Keratinocyte (primary cell): ENCODE measurements around the gene RHOT1. TPM values are rescaled to one million over a fixed set of nuclear protein-coding genes. Genes with fewer than 3 reads are reported as not detected.

Experiments used
- DNase-seq: peaks from one replicate; pipeline ENCODE4 v3.0.0-alpha.2; 2011; ENCODE audit warnings: low read depth, missing footprints, low spot score
- FAIRE-seq: peaks from 2 replicates; lab custom pipeline; 2011; peaks lifted over from hg19 to GRCh38; lab: Jason Lieb, UNC
- H2AFZ ChIP-seq: 2 replicates; pipeline ENCODE4 v1.6.0; 2012; ENCODE audit warnings: low read length, control low read depth, inconsistent platforms; ENCODE audit not compliant: control insufficient read depth
- H3K27ac ChIP-seq: 2 replicates; pipeline ENCODE4 v1.5.1; 2011; ENCODE audit warnings: low read length; ENCODE audit not compliant: control insufficient read depth, insufficient read depth
- H3K27me3 ChIP-seq: 3 replicates; pipeline ENCODE4 v1.6.0; 2011; ENCODE audit warnings: low read length; ENCODE audit not compliant: control insufficient read depth, insufficient read depth; ENCODE audit errors: extremely low read depth
- H3K36me3 ChIP-seq, 2 experiments: 2 replicates in 1 of 2; 3 replicates in 1 of 2; pipeline ENCODE4 v1.5.1; 2011; ENCODE audit warnings: low read length in 2 of 2, mild to moderate bottlenecking in 1 of 2; ENCODE audit not compliant: control insufficient read depth in 2 of 2, insufficient read depth in 2 of 2; ENCODE audit errors: extremely low read depth in 1 of 2
- H3K4me1 ChIP-seq: 3 replicates; pipeline ENCODE4 v1.5.1; 2011; ENCODE audit warnings: low read length; ENCODE audit not compliant: control insufficient read depth, insufficient read depth; ENCODE audit errors: extremely low read depth
- H3K4me2 ChIP-seq: 3 replicates; pipeline ENCODE4 v1.6.0; 2011; ENCODE audit warnings: low read depth, low read length; ENCODE audit not compliant: control insufficient read depth, insufficient read depth; ENCODE audit errors: extremely low read depth
- H3K4me3 ChIP-seq, 3 experiments: fragments of 200-600 bp in 1 of 3; sonication (generic) in 1 of 3; 2 replicates in 2 of 3; 3 replicates in 1 of 3; pipeline ENCODE4 v1.5.1; 2011 to 2016; ENCODE audit warnings: low read length in 3 of 3, mild to moderate bottlenecking in 3 of 3, control low read depth in 2 of 3, inconsistent platforms in 1 of 3, low read depth in 1 of 3, mixed read lengths in 1 of 3, mixed run types in 1 of 3, moderate library complexity in 1 of 3; ENCODE audit not compliant: control insufficient read depth in 2 of 3, insufficient read depth in 2 of 3; ENCODE audit errors: extremely low read depth in 1 of 3
- H3K79me2 ChIP-seq: 2 replicates; pipeline ENCODE4 v1.6.0; 2012; ENCODE audit warnings: low read length; ENCODE audit not compliant: control insufficient read depth, insufficient read depth
- H3K9ac ChIP-seq: 3 replicates; pipeline ENCODE4 v1.6.0; 2011; ENCODE audit warnings: low read length; ENCODE audit not compliant: control insufficient read depth, insufficient read depth; ENCODE audit errors: extremely low read depth
- H3K9me1 ChIP-seq: 3 replicates; pipeline ENCODE4 v1.6.0; 2011; ENCODE audit warnings: low read length; ENCODE audit not compliant: control insufficient read depth, insufficient read depth; ENCODE audit errors: extremely low read depth
- H3K9me3 ChIP-seq: 2 replicates; pipeline ENCODE4 v1.5.1; 2012; ENCODE audit warnings: low read depth, low read length; ENCODE audit not compliant: control insufficient read depth
- H4K20me1 ChIP-seq: 3 replicates; pipeline ENCODE4 v1.6.0; 2011; ENCODE audit warnings: low read length; ENCODE audit not compliant: control insufficient read depth, insufficient read depth; ENCODE audit errors: extremely low read depth
- EZH2 ChIP-seq: IDR thresholded peaks from one replicate; pipeline ENCODE4 v1.6.1; 2012; ENCODE audit warnings: inconsistent platforms, mild to moderate bottlenecking, low read length, moderate library complexity
- dilution Hi-C: fragments of 300-500 bp; cut with MboI; formaldehyde crosslinking; loops from one replicate; pipeline ENCODE4 v1.7.0; 2020; ENCODE audit warnings: low sequenced_read_pairs; ENCODE audit not compliant: extremely low pct_ligation_motif_present
- polyA plus RNA-seq, 5 experiments: library from polyadenylated mRNA; depleted of rRNA in 3 of 5; stranded (reverse) in 3 of 5; stranded (forward) in 1 of 5; unstranded in 1 of 5; fragments of >200 nt; gene quantifications; 1 replicate in 1 of 5; 2 replicates in 3 of 5; 3 replicates in 1 of 5; pipeline versions ENCODE4 v1.2.1 to v1.2.3, GENCODE V29; 2011 to 2012; ENCODE audit warnings: missing spikeins in 2 of 5, low read depth in 1 of 5, low replicate concordance in 1 of 5
- TF ChIP-seq, protein P1 (sequence below), 3 experiments: IDR thresholded peaks in 1 of 3; conservative IDR thresholded peaks in 1 of 3; optimal IDR thresholded peaks in 1 of 3; 2 replicates in 2 of 3; 3 replicates in 1 of 3; pipeline versions ENCODE3 to v1.5.1; 2011; ENCODE audit warnings: low read length in 3 of 3, mild to moderate bottlenecking in 3 of 3, moderate library complexity in 2 of 3, control low read depth in 1 of 3, inconsistent platforms in 1 of 3; ENCODE audit not compliant: insufficient read depth in 2 of 3; ENCODE audit errors: extremely low read depth in 1 of 3

The RHOT1 gene
- polyA plus RNA-seq, 1 donor (not counting 4 experiments of a cell fraction or from before 2014, with no cell fraction given) = 50.4 TPM

DNA sequence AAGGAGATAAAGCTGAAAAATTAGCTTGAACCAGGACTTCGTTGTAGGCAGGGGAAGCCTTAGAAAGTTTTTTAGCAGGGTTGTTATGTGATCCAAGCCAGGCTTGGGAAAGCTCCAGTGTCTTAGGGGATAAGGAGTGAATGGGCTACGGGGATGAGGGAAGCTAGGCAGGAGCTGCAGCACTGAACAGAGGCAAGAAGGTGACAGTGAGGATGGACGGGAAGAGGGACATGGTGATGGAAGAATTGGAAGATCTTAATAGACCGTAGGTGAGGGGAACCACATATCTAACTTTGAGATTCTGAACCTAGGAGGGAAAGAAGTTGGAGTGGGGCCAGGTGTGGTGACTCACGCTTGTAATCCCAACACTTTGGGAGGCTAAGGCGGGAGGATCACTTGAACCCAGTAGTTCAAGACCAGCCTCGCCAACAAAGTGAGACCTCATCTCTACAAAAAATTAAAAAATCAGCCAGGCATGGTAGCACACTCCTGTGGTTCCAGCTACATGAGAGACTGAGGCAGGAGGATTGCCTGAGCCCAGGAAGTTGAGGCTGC, 126.5 kb downstream of the RHOT1 start:
- no peak overlapping the region for H3K27ac ChIP-seq
- H2AFZ ChIP-seq = no peak overlapping the region
- no peak overlapping the region for H3K4me3 ChIP-seq
- H3K36me3 ChIP-seq = no peaks in the 10 kb centered on the region
- H3K9me1 ChIP-seq = no peaks in the 10 kb centered on the region
- dilution Hi-C loops = no loop called here
- H3K4me2 ChIP-seq = no peak overlapping the region
- H4K20me1 ChIP-seq = no peaks in the 10 kb centered on the region
- TF ChIP-seq, protein P1, sequence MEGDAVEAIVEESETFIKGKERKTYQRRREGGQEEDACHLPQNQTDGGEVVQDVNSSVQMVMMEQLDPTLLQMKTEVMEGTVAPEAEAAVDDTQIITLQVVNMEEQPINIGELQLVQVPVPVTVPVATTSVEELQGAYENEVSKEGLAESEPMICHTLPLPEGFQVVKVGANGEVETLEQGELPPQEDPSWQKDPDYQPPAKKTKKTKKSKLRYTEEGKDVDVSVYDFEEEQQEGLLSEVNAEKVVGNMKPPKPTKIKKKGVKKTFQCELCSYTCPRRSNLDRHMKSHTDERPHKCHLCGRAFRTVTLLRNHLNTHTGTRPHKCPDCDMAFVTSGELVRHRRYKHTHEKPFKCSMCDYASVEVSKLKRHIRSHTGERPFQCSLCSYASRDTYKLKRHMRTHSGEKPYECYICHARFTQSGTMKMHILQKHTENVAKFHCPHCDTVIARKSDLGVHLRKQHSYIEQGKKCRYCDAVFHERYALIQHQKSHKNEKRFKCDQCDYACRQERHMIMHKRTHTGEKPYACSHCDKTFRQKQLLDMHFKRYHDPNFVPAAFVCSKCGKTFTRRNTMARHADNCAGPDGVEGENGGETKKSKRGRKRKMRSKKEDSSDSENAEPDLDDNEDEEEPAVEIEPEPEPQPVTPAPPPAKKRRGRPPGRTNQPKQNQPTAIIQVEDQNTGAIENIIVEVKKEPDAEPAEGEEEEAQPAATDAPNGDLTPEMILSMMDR (optimal IDR thresholded peaks at IDR 0.05 in 1 of 3, IDR thresholded peaks at IDR 0.05 in 1 of 3, conservative IDR thresholded peaks at IDR 0.05 in 1 of 3; ENCODE audit: extremely low read depth in 1 of 3, insufficient read depth in 2 of 3, low read length in 3 of 3) = no peak
- TF ChIP-seq EZH2 = no peak
- no peaks in the 10 kb centered on the region for H3K9me3 ChIP-seq
- no peaks in the 10 kb centered on the region for H3K79me2 ChIP-seq
- DNase-seq (no peak), FAIRE-seq (no peak)
- H3K27me3 ChIP-seq = peaks cover 68% of the 10 kb centered on the region
- no peaks in the 10 kb centered on the region for H3K4me1 ChIP-seq
- no peak overlapping the region for H3K9ac ChIP-seq

DNA sequence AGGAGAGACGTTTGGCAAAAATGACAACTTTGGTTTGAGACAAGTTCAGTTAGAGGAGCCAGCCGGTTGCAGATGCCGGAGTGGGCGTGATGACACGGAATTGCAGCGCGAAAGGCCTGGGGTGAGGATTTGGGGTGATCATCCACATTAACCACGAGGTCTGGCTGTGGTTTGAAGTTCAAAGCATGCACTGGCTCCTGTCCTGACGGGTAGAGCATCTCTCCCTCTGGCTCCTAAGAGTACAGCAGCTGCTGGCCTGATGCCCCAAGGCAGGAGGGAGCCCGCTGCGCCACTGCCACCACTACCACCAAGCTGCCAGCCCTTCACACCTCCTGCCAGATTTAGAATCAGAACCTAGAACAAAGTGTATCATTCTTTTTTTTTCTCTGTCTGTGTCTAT, 127.1 kb downstream of the RHOT1 start:
- DNase-seq (no peak), FAIRE-seq (no peak)
- Histone ChIP-seq H3K36me3 (no peaks in the 10 kb centered on the region), H3K4me3 (no peak overlapping the region), H3K4me1 (no peaks in the 10 kb centered on the region), H2AFZ (no peak overlapping the region), H3K9me3 (no peaks in the 10 kb centered on the region), H3K9me1 (no peaks in the 10 kb centered on the region), H3K79me2 (no peaks in the 10 kb centered on the region), H3K27ac (no peak overlapping the region), H3K9ac (no peak overlapping the region), H3K4me2 (no peak overlapping the region), H4K20me1 (no peaks in the 10 kb centered on the region), H3K27me3 (peaks cover 62% of the 10 kb centered on the region)
- TF ChIP-seq EZH2 = no peak
- TF ChIP-seq, protein P1 (optimal IDR thresholded peaks at IDR 0.05 in 1 of 3, IDR thresholded peaks at IDR 0.05 in 1 of 3, conservative IDR thresholded peaks at IDR 0.05 in 1 of 3; ENCODE audit: extremely low read depth in 1 of 3, insufficient read depth in 2 of 3, low read length in 3 of 3) = no peak
- dilution Hi-C loops = no loop called here
